Activated naive CD8-positive, alpha-beta T cell treated with anti-CD3 and anti-CD28 coated beads, Interleukin-2, amount 50 U/mL, for 16 hours (primary cell): ENCODE results near the gene PEG3.

Source experiments
- DNase-seq: peaks from one replicate; pipeline ENCODE4 v3.0.0-alpha.2; 2020; ENCODE audit warnings: low read depth, low spot score

The PEG3 gene

GRCh38 chr19:56838909-56839651 lies 1.4 kb downstream of the PEG3 start:
- DNase-seq: no peak

- no peak for DNase-seq
Measured at GRCh38 chr19:56838024-56838908, 2.3 kb downstream of the PEG3 start.

GRCh38 chr19:56837492-56838023 lies 3.0 kb downstream of the PEG3 start:
- DNase-seq: no peak

- DNase-seq: no peak
Measured at GRCh38 chr19:56837004-56837403, 3.5 kb downstream of the PEG3 start.

GRCh38 chr19:56836059-56836458 lies 4.5 kb downstream of the PEG3 start:
- no peak for DNase-seq

GRCh38 chr19:56835401-56835800 lies 5.1 kb downstream of the PEG3 start:
- no peak for DNase-seq

GRCh38 chr19:56834564-56835375 lies 5.8 kb downstream of the PEG3 start:
- DNase-seq: no peak

GRCh38 chr19:56832352-56832928 lies 8.1 kb downstream of the PEG3 start:
- no peak for DNase-seq

GRCh38 chr19:56831255-56831654 lies 9.3 kb downstream of the PEG3 start:
- DNase-seq: no peak

- DNase-seq: no peak
Measured at GRCh38 chr19:56829596-56829995, 10.9 kb downstream of the PEG3 start.

GRCh38 chr19:56827708-56828107 lies 12.8 kb downstream of the PEG3 start:
- no peak for DNase-seq

GRCh38 chr19:56823956-56824355 lies 16.6 kb downstream of the PEG3 start:
- no peak for DNase-seq

- no peak for DNase-seq
Measured at GRCh38 chr19:56823417-56823816, 17.1 kb downstream of the PEG3 start.

GRCh38 chr19:56822755-56823154 lies 17.8 kb downstream of the PEG3 start:
- DNase-seq: no peak

- DNase-seq: no peak
Measured at GRCh38 chr19:56821675-56822074, 18.9 kb downstream of the PEG3 start.

- DNase-seq: no peak
Measured at GRCh38 chr19:56821209-56821608, 19.3 kb downstream of the PEG3 start.

- DNase-seq: no peak
Measured at GRCh38 chr19:56819166-56819565, 21.4 kb downstream of the PEG3 start.

GRCh38 chr19:56814656-56815055 lies 25.9 kb downstream of the PEG3 start:
- DNase-seq: no peak

GRCh38 chr19:56813531-56813930 lies 27.0 kb downstream of the PEG3 start:
- no peak for DNase-seq

GRCh38 chr19:56811480-56811879 lies 29.0 kb downstream of the PEG3 start:
- no peak for DNase-seq

- DNase-seq: no peak
Measured at GRCh38 chr19:56810260-56810659, 30.3 kb downstream of the PEG3 start.
